CD4-positive, alpha-beta T cell (primary cell): ENCODE results near the gene C11orf91. TPM values are rescaled to one million over a fixed set of nuclear protein-coding genes. Genes with fewer than 3 reads are reported as not detected.

Source experiments
- ATAC-seq: fragments of 200-7000 bp; cut with Tn5 transposase; one replicate; pipeline ENCODE4 v1.10.0; 2022; ENCODE audit warnings: mild to moderate bottlenecking; ENCODE audit not compliant: poor library complexity
- CTCF ChIA-PET: fragments of 350-600 bp; sonication (Branson Sonifier 250); formaldehyde crosslinking; loops from one replicate; lab custom pipeline; 2021; ENCODE audit warnings: antibody characterized with exemption, inconsistent platforms; lab: Charles Lee
- POLR2A ChIA-PET: fragments of 350-600 bp; sonication (Branson Sonifier 250); formaldehyde crosslinking; loops from one replicate; lab custom pipeline; 2021; ENCODE audit warnings: antibody characterized with exemption, inconsistent platforms; lab: Charles Lee
- DNase-seq, 14 experiments: peaks; one replicate each; pipeline ENCODE4 v3.0.0-alpha.2; 2013 to 2020; ENCODE audit warnings: mixed read lengths in 2 of 14
- H3K27ac ChIP-seq, 2 donors: one replicate each; pipeline versions ENCODE4 v1.5.1 to v1.7.0; 2013; ENCODE audit warnings: low read length in 2 of 2, low read depth in 1 of 2, mild to moderate bottlenecking in 1 of 2
- H3K27me3 ChIP-seq, 2 experiments: 1 replicate in 1 of 2; 2 replicates in 1 of 2; pipeline versions ENCODE4 v1.6.1 to v1.7.0; 2013; ENCODE audit warnings: low read length in 2 of 2, control low read depth in 1 of 2, mild to moderate bottlenecking in 1 of 2, moderate library complexity in 1 of 2; ENCODE audit not compliant: insufficient read depth in 2 of 2, control insufficient read depth in 1 of 2
- H3K36me3 ChIP-seq: one replicate; pipeline ENCODE4 v1.6.1; 2013; ENCODE audit warnings: low read length, control low read depth; ENCODE audit not compliant: insufficient read depth
- H3K4me1 ChIP-seq: one replicate; pipeline ENCODE4 v1.6.1; 2013; ENCODE audit warnings: low read length, control low read depth; ENCODE audit not compliant: insufficient read depth
- H3K4me3 ChIP-seq: one replicate; pipeline ENCODE4 v1.5.1; 2013; ENCODE audit warnings: mild to moderate bottlenecking, low read length, moderate library complexity
- H3K9me3 ChIP-seq, 2 experiments: 1 replicate in 1 of 2; 2 replicates in 1 of 2; pipeline versions ENCODE4 v1.6.1 to v1.7.0; 2013; ENCODE audit warnings: low read length in 2 of 2, mild to moderate bottlenecking in 2 of 2, control low read depth in 1 of 2, moderate library complexity in 1 of 2; ENCODE audit not compliant: control insufficient read depth in 1 of 2, insufficient read depth in 1 of 2
- H3K27ac Mint-ChIP-seq: one replicate; pipeline ENCODE4 v1.8.0; 2020; ENCODE audit warnings: mixed read lengths
- H3K27me3 Mint-ChIP-seq: one replicate; pipeline ENCODE4 v1.8.0; 2021; ENCODE audit warnings: mixed read lengths
- H3K36me3 Mint-ChIP-seq: one replicate; pipeline ENCODE4 v1.8.0; 2021; ENCODE audit warnings: low read depth, mixed read lengths
- H3K4me1 Mint-ChIP-seq: one replicate; pipeline ENCODE4 v1.8.0; 2021; ENCODE audit warnings: low read depth, mixed read lengths
- H3K4me3 Mint-ChIP-seq: one replicate; pipeline ENCODE4 v1.8.0; 2020; ENCODE audit warnings: mild to moderate bottlenecking, mixed read lengths
- H3K9me3 Mint-ChIP-seq: one replicate; pipeline ENCODE4 v1.8.0; 2020; ENCODE audit warnings: mixed read lengths
- intact Hi-C, 2 experiments: fragments of 100-400 bp; cut with DNase I in 1 of 2; cut with micrococcal nuclease in 1 of 2; formaldehyde crosslinking; loops; one replicate each; pipeline versions ENCODE4 v1.15.1 to v1.9.0; 2023 to 2025; cut with DNase I, micrococcal nuclease
- total RNA-seq, 174 experiments: library from RNA in 2 of 174; stranded (reverse) in 2 of 174; gene quantifications; one replicate each; pipeline ENCODE4 v1.2.3 and lab custom pipeline; 2021 to 2026
- TF ChIP-seq, protein P1 (sequence below): fragments of 200-600 bp; IDR thresholded peaks from one replicate; pipeline ENCODE4 v1.8.0; 2022; ENCODE audit warnings: antibody characterized with exemption, mild to moderate bottlenecking

Gene C11orf91
- total RNA-seq, 2 experiments from 2014 or later, result 0.45 TPM; not detected in 1

DNA sequence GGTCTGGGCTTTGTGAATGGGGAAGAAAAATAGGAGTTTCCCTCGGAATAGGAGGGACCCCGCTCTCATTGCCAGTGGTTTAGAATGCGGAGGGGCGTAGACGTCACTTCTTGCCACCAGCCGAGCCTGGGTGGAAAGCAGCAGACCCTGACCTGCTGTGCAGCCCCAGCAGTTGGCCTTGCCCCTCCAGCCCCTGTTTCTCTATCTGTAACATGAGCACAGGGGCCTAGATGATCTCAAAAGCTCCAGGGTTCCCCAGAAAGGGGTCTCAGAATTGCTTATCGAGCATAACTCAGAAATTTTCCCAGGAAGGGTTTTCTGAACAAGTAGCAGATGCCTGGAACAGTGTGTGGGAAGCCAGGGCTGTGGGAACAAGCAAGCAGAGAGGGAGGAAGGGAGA is 43.9 kb downstream of the C11orf91 start:
- H3K27ac Mint-ChIP-seq, result no peak overlapping the region
- H3K27ac ChIP-seq, result no peak overlapping the region
- H3K9me3 ChIP-seq, result no peaks in the 10 kb centered on the region
- H3K4me1 ChIP-seq, result no peaks in the 10 kb centered on the region
- ATAC-seq (no peak), DNase-seq (no peak)
- intact Hi-C loops, result no loop called here
- H3K4me1 Mint-ChIP-seq, result no peaks in the 10 kb centered on the region
- TF ChIP-seq, protein P1, sequence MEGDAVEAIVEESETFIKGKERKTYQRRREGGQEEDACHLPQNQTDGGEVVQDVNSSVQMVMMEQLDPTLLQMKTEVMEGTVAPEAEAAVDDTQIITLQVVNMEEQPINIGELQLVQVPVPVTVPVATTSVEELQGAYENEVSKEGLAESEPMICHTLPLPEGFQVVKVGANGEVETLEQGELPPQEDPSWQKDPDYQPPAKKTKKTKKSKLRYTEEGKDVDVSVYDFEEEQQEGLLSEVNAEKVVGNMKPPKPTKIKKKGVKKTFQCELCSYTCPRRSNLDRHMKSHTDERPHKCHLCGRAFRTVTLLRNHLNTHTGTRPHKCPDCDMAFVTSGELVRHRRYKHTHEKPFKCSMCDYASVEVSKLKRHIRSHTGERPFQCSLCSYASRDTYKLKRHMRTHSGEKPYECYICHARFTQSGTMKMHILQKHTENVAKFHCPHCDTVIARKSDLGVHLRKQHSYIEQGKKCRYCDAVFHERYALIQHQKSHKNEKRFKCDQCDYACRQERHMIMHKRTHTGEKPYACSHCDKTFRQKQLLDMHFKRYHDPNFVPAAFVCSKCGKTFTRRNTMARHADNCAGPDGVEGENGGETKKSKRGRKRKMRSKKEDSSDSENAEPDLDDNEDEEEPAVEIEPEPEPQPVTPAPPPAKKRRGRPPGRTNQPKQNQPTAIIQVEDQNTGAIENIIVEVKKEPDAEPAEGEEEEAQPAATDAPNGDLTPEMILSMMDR, result no peak
- no peaks in the 10 kb centered on the region for H3K36me3 ChIP-seq
- peaks cover 23% of the 10 kb centered on the region for H3K27me3 Mint-ChIP-seq
- H3K4me3 Mint-ChIP-seq, result no peak overlapping the region
- no peak overlapping the region for H3K4me3 ChIP-seq
- H3K9me3 Mint-ChIP-seq, result no peaks in the 10 kb centered on the region
- no peaks in the 10 kb centered on the region for H3K36me3 Mint-ChIP-seq
- H3K27me3 ChIP-seq, result no peaks in the 10 kb centered on the region
- ChIA-PET POLR2A (no interaction called here), CTCF (no interaction called here)

DNA sequence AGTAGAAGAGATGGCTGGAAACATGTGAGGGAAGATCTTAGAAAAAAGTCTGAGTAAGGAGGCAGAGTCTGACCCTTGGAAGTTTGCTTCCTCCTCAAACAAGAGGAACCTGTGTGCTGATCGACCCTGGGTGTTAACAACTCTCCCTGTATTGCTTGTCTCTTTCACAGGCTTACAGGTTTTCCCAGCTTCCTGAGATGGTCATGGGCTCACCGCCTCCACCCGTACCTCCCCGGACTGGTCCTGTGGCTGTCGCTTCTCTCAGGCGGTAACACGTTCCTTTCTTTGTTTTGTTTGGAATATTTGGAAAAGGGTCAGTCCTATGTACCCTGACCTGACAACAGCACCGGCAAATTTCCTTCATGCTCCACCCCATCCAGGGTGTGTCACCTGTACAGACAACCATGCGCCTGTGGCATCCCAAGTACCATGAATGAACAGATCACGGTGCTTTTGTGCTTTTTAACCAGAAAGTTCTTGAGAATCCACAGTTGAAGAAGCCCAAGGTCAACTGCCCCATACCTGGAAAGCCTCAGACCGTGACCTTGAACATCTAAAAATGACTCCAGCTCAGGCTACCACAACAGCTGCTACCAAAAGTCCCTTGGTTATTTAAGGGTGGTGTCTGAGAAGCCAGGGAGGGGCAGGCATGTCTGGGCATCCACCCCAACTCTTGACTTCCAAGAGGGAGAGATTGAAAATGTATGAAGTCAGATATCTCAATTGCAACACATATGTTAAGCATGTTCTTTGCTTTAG is 44.6 kb downstream of the C11orf91 start:
- Mint-ChIP-seq H3K27ac (no peak overlapping the region), H3K27me3 (peaks cover 24% of the 10 kb centered on the region), H3K4me1 (no peaks in the 10 kb centered on the region), H3K9me3 (no peaks in the 10 kb centered on the region), H3K4me3 (no peak overlapping the region), H3K36me3 (no peaks in the 10 kb centered on the region)
- ChIA-PET POLR2A (no interaction called here), CTCF (no interaction called here)
- TF ChIP-seq, protein P1, result no peak
- no peak overlapping the region for H3K27ac ChIP-seq
- H3K27me3 ChIP-seq, result no peaks in the 10 kb centered on the region
- H3K4me3 ChIP-seq, result no peak overlapping the region
- no peaks in the 10 kb centered on the region for H3K36me3 ChIP-seq
- DNase-seq, result no peak
- intact Hi-C loops, result no loop called here
- no peaks in the 10 kb centered on the region for H3K9me3 ChIP-seq
- ATAC-seq, result no peak
- no peaks in the 10 kb centered on the region for H3K4me1 ChIP-seq

DNA sequence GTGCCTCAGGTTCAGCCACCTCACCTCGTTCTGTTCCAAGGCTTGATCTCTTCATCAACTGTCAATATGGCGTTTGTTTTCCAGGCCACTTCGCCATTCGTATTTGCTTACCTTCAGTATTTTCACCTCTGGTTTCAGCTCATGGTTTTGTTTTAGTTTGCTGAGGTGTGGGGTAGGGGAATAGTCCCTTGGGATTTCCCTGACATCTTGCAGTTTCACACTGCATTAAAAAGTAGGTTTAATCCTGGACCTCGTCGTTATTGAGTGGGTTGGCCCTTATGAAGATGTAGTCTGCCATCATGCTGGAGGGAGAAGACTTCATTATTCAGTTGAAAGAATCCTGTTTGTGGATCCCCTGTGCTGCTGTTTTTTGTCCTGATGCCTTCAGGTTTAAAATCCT is 46.0 kb downstream of the C11orf91 start:
- H3K27me3 ChIP-seq, result peaks cover 0 to 2% of the 10 kb centered on the region in 2 experiments
- no peak overlapping the region for H3K4me3 Mint-ChIP-seq
- H3K27ac ChIP-seq, result no peak overlapping the region
- no peaks in the 10 kb centered on the region for H3K36me3 Mint-ChIP-seq
- H3K27ac Mint-ChIP-seq, result no peak overlapping the region
- no peaks in the 10 kb centered on the region for H3K4me1 ChIP-seq
- POLR2A ChIA-PET, result no interaction called here
- peaks cover 37% of the 10 kb centered on the region for H3K27me3 Mint-ChIP-seq
- H3K9me3 Mint-ChIP-seq, result no peaks in the 10 kb centered on the region
- intact Hi-C loops, result no loop called here
- H3K4me1 Mint-ChIP-seq, result no peaks in the 10 kb centered on the region
- TF ChIP-seq, protein P1, result no peak
- CTCF ChIA-PET, result no interaction called here
- no peaks in the 10 kb centered on the region for H3K9me3 ChIP-seq
- ATAC-seq (no peak), DNase-seq (no peak)
- H3K4me3 ChIP-seq, result no peak overlapping the region
- H3K36me3 ChIP-seq, result no peaks in the 10 kb centered on the region
